HG02943 (cell line): Measurements from ENCODE around the gene VEGFA.

Experiments used
- ATAC-seq: cut with Tn5 transposase; IDR thresholded peaks from one replicate; pipeline ENCODE4 v1.9.1; 2021; ENCODE audit warnings: mild to moderate bottlenecking, low read depth, moderate library complexity; ENCODE audit not compliant: unreplicated experiment

VEGFA gene

DNA sequence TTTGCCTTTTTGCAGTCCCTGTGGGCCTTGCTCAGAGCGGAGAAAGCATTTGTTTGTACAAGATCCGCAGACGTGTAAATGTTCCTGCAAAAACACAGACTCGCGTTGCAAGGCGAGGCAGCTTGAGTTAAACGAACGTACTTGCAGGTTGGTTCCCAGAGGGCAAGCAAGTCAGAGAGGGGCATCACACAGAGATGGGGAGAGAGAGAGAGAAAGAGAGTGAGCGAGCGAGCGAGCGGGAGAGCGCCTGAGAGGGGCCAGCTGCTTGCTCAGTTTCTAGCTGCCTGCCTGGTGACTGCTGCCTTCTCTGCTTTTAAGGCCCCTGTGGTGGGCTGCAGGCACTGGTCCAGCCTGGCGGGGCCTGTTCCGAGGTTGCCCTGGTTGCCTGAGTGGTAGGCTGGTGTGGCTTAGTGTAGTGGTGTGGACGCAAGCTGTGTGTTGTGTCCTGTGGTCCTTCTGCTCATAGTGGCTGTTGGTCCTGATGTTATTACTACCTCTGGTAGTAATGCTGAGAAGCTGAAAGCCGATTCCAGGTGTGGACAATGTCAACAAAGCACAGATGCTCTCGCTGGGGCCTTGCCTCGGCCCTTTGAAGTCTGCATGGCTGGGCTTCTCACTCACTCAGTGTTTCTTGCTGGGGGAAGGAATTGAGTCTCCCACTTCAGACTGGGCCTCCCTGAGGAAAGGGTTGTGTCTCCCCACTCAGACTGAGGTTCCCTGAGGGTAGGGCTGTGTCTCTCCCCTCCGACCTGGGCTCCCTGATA lies 12.1 kb downstream of the VEGFA start:
- ATAC-seq = no peak

DNA sequence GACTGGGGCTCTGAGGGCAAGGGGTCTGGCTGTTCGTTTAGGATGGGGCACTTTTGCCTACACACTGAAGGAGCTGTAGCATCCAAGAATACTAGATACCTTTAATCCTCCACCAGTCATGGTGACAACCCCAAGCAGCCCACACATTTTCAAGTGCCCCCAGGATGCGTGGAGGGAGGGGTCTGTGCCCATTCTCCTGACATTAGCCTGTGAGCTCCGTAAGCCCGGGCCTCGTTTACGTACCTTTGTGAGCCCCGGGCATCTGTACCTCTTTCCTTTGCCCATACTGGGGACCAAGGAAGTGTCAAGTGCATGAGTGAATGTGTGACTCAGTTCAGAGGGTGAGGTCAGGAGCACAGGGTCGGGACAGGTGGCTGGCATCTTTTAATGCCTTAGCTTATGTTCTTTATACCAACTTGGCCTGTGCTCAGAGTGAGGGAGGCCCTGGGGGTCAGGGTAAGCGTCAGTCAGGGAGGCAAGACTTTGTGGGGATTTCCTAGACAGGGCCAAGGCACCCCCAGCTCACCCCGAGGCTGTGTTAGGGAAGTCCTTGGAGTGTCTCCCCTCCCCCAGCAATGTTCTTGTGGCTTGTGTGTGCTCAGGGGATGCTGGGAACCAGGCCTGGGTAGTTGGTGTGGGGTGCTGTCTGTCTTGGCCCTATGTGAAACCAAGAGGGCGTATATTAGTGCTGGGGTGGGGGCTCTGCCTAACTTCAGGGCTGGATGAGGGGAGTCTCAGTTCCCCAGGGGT lies 12.9 kb downstream of the VEGFA start:
- ATAC-seq = no peak

DNA sequence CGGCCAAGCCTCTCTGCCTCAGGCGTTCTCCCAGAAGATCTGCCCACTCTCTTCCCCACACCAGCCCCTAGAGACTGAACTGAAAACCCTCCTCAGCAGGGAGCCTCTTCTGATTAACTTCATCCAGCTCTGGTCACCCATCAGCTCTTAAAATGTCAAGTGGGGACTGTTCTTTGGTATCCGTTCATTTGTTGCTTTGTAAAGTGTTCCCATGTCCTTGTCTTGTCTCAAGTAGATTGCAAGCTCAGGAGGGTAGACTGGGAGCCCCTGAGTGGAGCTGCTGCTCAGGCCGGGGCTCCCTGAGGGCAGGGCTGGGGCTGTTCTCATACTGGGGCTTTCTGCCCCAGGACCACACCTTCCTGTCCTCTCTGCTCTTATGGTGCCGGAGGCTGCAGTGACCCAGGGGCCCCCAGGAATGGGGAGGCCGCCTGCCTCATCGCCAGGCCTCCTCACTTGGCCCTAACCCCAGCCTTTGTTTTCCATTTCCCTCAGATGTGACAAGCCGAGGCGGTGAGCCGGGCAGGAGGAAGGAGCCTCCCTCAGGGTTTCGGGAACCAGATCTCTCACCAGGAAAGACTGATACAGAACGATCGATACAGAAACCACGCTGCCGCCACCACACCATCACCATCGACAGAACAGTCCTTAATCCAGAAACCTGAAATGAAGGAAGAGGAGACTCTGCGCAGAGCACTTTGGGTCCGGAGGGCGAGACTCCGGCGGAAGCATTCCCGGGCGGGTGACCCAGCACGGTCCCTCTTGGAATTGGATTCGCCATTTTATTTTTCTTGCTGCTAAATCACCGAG lies 14.2 kb downstream of the VEGFA start:
- no peak for ATAC-seq

DNA sequence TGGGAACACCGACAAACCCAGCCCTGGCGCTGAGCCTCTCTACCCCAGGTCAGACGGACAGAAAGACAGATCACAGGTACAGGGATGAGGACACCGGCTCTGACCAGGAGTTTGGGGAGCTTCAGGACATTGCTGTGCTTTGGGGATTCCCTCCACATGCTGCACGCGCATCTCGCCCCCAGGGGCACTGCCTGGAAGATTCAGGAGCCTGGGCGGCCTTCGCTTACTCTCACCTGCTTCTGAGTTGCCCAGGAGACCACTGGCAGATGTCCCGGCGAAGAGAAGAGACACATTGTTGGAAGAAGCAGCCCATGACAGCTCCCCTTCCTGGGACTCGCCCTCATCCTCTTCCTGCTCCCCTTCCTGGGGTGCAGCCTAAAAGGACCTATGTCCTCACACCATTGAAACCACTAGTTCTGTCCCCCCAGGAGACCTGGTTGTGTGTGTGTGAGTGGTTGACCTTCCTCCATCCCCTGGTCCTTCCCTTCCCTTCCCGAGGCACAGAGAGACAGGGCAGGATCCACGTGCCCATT lies 15.3 kb downstream of the VEGFA start:
- ATAC-seq = no peak

DNA sequence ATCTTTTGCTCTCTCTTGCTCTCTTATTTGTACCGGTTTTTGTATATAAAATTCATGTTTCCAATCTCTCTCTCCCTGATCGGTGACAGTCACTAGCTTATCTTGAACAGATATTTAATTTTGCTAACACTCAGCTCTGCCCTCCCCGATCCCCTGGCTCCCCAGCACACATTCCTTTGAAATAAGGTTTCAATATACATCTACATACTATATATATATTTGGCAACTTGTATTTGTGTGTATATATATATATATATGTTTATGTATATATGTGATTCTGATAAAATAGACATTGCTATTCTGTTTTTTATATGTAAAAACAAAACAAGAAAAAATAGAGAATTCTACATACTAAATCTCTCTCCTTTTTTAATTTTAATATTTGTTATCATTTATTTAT lies 15.9 kb downstream of the VEGFA start:
- no peak for ATAC-seq

DNA sequence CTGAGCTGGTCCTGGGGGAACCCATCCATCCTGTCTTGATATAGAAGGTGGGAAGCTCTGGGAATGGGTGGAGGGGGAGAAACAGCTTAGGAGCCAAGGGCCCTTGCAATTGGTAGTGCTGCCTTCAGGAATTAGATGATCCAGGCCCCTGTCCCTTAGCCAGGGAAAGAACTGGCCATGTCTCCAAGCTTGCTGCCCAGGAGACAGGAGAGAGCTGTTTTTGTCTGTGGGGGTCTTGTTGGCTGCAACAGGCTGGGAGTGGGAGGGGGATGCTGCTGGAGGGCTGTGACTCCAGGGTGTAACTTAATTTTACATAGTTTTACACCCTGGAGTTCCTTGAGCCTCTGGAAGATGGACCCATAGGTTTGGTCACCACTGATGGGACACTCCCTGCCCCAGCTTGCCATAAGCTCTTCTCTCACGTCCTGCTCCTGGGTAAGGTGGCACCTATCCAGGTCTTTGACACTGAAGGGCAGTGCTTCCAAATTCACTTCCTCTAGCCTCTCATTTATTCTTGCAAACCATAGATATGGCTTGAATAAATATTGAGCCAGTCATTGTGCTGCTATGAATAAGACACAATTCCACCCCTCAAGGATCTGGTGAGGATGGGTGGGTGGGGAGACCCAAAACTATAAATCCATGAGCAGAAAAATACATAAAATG lies 16.8 kb downstream of the VEGFA start:
- no peak for ATAC-seq

DNA sequence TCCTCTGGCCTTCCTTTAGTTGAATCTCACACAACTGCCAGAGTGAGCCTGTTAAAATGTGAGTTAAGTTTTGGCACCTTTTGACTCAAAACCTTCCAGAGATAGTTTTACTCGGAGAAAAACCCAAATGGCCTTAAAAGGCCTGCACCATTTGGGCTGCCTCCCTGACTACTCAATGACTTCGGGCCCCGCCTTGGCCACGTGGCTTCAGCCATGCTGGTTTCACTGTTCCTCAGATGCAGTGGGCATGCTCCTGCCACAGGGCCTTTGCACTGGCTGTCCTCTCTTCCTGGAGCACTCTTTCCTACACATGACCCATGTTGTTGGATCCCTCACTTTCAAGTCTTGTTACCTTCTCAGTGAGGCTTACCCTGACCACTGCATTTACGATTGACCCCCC lies 18.3 kb downstream of the VEGFA start:
- no peak for ATAC-seq

DNA sequence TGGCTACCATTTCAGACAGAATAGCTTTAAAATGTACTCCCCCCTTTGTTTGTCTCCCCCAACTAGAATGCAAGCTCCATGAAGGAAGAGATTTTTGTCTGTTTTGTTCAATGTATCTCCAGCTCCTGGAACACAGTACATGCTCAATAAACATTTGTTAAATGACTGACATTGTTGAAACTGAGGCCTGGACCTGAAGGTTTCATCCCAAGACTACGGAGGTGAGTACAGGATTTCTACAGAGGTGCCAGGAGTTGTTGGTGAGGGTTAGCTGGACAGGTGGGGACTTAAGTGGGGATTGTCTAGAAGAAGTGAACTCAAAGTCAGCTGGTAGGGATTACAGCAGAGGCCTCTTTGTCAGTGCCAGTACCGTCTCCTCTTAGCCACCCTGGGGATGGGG lies 19.4 kb downstream of the VEGFA start:
- no peak for ATAC-seq

DNA sequence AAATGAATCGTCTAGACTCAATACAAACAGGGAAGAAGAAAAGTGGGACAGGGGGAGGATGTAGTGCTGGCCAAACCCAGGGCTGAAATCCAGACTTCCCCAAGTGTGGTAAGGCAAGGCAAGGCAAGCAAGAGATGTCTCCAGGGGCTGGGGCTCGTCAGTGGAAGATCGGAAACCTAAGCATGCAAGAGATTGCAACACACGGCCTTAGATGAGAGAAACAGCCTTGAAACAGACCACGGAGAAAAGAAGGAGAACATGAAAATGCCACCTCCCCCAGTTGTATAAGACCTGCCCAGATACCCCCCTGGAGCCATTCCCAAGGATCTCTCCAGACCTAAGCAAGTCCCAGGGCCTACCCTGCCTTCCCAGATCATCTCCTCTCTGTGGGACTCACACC lies 20.0 kb downstream of the VEGFA start:
- ATAC-seq = no peak

DNA sequence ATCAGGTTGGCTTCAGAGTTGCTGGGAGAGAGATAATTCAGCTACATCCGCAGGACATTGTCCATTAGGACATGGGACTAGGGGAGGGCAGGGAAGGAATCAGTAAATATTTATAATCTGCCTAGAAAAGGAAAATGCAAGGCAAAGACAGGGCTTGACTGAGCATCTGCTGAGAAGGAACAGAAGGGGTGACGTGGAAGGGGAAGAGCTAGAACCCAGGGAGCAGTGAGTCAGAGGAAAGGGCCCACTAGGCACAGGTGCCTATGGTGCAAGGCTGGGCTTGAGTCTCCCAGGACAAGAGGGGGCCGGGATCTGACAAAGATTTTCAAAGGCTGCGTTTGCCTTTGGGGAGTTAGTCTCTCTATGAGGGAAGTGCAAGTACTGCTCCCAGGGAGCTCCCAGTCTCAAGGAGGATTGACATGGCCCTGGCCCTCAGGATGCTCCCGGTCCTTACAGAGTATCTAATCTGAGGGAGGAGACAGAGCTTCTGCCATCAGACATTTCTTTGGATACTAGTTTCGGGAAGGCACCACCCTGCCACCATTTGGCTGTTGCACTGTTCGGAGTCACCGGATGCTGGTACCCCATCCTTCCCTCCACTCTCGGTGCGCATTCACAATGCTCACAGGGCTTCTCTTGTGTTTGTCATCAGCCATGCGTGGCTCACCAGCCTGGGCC lies 21.9 kb downstream of the VEGFA start:
- no peak for ATAC-seq

DNA sequence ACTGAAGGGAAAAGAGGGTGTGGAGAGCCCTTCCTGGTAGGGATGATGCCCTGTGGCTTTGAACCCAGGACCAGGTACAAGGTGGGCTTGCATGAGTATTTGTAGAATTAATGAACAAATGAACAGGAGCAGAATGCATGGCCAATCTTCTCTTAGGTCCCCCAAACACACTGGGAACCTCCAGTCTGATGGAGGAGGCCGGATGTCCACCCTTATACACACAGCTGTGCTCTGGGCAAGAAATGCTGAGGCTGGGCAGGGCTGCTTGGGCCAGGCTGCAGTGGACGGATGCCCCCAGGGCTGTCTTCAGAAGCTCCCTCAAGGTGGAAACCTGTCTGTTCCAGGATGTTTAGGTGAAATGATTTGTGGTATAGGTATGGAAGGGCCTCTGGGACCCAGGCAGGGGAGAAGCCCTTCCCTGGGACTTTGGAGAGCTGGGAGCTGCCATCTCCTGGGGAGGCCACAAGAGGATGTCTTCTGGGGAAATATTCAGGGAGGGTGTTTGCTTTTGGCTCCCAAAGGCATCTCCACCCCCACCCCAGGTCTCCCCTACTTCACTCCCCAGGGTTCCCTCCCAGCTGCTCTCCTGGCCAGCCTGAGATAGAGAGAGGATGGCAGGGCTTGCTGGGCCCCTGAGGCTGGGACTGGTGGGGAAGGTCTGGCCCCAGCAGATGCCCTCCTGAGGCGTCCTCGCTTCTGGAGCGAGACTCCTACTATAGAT lies 23.3 kb downstream of the VEGFA start:
- no peak for ATAC-seq

DNA sequence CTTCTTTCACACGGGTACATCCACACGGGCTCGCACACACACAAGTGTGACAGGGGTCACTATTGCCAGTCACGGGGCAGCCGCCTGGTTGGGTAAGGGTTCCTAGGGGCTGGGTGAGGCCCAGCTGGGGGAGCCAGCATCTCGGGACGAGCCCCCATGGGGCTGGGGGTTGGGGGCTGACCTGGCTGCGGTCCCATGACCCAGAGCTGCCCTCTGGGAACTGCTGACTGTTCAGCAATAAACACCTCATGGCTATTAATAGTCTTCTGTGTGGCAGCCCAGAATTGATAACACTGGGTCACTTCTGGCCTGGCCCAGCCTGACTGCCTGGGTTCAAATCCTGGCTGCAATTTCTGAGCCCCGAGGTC lies 23.8 kb downstream of the VEGFA start:
- no peak for ATAC-seq

DNA sequence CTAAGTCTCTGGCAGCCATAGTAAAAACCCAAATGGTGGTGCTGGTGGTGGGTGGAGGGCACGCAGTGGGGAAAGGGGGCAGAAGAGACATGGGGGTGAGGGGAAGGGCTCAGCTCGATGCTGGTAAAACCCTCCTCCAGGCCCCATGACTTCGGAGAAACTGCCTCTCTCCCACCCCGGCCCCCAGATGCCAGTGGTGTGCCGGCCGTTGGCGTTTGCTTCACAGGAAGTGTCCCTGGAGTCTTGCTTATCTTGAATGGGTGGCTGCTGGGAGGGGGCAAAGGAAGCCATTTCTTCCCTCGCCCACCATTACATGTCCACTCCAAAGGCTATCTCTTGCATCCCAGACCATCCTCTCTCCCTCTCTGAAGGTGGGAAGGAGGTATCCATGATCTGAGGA lies 25.4 kb downstream of the VEGFA start:
- ATAC-seq = no peak

DNA sequence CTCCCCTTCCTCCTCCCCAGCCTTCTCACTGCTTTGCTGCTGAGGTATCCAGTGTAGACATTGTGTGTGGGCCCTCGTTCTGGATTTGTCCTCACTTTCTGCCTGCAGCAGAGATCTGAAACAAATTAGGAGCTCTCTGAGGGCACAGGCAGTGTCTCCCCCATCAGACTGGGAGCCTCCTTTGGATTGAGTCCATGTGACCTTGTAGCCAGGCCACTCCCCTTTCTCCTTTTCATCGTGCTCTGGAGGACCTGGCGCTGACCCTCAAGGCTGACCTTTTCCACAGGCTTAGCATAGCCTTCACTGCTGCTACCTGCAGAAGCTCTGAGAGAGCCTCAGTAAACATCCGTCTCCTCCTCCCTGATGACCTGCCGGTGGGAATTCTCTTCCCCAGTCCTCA lies 26.2 kb downstream of the VEGFA start:
- no peak for ATAC-seq

DNA sequence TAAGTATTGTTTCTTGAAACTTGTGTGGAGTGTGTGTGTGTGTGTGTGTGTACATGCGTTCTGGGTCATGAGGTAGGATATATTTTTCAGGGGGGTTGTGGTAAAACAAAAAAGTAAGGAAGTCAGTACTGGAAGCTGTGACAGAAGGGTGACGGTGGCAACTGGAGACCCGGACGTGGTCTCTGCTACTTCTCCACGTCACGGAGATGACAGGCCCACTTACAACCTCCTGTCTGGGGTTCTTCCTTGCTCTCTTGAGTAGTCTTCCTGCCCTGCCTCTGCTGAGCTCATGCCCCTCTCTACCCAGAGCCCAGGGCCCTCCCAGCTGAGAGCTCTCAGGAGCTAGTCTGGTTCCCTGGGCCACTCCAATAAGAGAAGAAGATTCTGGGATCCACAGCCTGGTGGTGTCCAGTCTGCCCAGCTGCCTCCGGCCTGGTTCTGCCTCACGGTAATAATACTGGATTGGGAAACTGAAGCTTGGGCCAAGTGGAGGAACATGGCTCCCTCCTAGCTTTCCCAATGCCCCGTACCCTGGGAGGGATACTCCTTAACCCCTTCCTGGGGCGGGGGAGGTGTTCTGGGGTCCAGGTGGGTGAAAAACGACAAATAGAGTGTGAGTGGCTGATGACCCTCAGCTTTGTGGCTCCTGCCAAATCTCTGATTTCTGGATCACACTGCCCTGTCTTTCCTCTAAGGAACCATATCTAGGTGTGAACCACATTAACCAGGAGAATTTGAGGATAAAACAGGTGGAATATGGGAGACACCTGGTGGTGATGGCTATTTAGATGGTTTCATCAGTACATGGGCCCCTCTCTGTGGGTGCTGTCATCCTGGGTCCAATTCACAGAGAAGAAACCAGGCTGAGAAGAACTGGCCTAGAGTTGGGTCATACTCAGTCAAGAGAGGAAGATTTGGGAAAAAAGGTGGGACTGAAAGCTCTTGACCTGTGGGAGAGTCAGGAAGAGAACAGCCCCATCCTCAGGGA lies 27.2 kb downstream of the VEGFA start:
- ATAC-seq = no peak

DNA sequence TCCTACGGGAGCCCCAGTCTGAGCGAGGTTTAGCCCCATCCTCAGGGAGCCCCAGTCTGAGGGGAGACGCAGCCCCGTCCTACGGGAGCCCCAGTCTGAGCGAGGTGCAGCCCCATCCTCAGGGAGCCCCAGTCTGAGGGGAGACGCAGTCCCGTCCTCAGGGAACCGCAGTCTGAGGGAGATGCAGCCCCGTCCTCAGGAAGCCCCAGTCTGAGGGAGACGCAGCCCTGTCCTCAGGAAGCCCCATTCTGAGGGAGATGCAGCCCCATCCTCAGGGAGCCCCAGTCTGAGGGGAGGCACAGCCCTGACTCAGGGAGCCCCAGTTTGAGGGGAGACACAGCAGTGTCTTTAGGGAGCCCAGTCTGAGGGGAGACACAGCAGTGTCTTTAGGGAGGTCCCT lies 27.9 kb downstream of the VEGFA start:
- no peak for ATAC-seq

DNA sequence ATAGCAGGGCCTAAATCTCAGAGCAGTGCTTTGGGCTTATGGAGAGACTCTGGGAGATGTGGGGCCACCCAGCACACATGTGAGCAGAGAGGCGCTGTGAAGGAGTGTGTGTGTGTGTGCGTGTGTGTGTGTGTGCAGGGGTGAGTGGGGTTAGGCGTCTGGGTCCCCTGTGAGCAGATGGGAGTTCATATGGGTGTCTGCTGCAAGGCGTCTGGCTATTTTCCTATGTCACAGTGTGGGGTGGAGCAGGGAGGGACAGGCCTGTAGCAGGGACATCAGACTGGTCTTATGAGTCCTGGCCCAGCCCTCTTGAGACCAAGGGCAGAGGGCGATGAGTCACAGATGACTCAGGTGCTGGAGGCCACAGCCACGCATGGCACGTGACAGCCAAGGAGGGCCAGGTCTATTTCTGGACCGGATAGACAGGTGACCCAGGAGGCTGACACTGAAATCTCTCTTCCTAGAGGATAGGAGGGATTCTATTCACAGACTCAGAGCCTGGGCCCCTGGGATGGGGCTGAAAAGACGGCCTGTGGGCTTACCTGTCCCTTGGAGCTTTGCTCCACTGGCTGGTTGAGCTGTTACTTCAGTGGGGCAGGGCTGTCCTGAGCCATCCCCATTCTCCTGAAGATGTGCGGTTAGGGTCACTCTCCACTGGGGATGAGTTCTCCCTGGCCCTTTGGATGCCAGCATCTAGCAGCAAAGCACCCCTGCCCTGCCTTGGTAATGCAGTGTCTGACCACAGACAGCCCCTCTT lies 28.9 kb downstream of the VEGFA start:
- no peak for ATAC-seq
